Measurements from ENCODE around the gene RSRC1.

- no peak for TF ChIP-seq CTCF (IDR thresholded peaks at IDR 0.05)
- TF ChIP-seq EZH2phosphoT487 (IDR thresholded peaks at IDR 0.05): no peak
- no peak for TF ChIP-seq EZH2 (IDR thresholded peaks at IDR 0.05)
These were observed 321.9 kb downstream of the RSRC1 start for GRCh38 chr3:158431829-158432228.

All from neural progenitor cell (in vitro differentiated cells).